ENCODE measurements around the gene CHCHD5. TPM values are rescaled to one million over a fixed set of nuclear protein-coding genes. Genes with fewer than 3 reads are reported as not detected.
"Not testable (repeated sequence)": the region's sequence is repeated elsewhere in the genome, so short reads cannot be mapped to it uniquely, and the experiment has no call there.

The CHCHD5 gene, protein sequence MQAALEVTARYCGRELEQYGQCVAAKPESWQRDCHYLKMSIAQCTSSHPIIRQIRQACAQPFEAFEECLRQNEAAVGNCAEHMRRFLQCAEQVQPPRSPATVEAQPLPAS
- 32.3 and 34.9 TPM in 2 replicates for total RNA-seq
- 74.4 and 84.5 TPM in 2 replicates for polyA plus RNA-seq

DNA sequence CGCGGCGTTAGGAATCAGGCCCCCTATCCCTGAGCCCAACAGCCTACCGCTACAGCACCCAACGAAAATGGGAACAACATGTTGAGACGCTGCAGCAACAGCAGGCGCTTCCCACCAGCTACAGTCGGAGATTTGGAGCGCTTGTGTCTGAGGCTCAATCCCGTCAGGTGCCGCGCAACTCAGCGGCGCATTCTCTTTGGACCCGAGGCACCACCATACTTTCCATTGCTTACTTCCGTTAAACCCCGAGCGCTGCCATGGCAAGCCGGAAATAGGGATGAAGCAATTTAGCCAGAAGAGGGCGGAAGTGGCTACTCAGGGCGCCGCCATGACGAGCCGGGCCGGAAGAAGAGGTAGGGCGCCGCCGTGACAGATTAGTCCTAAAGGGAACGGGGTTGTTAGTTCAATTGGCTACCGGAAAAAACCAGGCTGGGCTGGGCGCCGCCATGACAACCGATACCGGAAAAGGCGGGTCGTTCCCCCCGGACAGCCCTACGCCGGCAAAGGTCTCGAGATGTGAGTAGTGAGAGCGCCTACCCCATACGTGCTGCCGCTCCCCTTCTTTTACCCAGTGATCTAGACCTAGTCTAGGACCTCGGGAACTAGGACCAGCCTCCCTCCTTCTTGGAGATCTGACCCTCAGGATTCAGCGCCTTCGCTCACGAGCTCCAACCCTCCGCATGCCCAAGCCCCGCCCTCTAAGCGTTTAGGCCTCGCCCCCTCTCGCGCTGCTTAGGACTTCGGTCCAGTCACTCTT is at the start of gene CHCHD5:
CHCHD5 (plus strand) TSS at position 476 of the 757 bp plus-strand sequence; CDS start at position 515, 39 bp downstream.
- TF ChIP-seq, protein P1, sequence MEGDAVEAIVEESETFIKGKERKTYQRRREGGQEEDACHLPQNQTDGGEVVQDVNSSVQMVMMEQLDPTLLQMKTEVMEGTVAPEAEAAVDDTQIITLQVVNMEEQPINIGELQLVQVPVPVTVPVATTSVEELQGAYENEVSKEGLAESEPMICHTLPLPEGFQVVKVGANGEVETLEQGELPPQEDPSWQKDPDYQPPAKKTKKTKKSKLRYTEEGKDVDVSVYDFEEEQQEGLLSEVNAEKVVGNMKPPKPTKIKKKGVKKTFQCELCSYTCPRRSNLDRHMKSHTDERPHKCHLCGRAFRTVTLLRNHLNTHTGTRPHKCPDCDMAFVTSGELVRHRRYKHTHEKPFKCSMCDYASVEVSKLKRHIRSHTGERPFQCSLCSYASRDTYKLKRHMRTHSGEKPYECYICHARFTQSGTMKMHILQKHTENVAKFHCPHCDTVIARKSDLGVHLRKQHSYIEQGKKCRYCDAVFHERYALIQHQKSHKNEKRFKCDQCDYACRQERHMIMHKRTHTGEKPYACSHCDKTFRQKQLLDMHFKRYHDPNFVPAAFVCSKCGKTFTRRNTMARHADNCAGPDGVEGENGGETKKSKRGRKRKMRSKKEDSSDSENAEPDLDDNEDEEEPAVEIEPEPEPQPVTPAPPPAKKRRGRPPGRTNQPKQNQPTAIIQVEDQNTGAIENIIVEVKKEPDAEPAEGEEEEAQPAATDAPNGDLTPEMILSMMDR (IDR thresholded peaks at IDR 0.05; ENCODE audit: low read depth, low read length), result no peak
- DNase-seq (ENCODE audit: low read depth in 1 of 2, low spot score in 1 of 2), result peak; percentile 97 to 98
- H3K36me3 ChIP-seq, result no peaks in the 10 kb centered on the region
- H3K27ac ChIP-seq, result peak within 1 kb of the TSS; percentile 86
- peaks cover 10% of the 10 kb centered on the region for H3K4me1 ChIP-seq (ENCODE audit: low read depth)
- H3K9me3 ChIP-seq (ENCODE audit: low read depth), result no peaks in the 10 kb centered on the region
- no peaks in the 10 kb centered on the region for H3K27me3 ChIP-seq
- peak within 1 kb of the TSS; percentile 44 for H3K4me3 ChIP-seq

DNA sequence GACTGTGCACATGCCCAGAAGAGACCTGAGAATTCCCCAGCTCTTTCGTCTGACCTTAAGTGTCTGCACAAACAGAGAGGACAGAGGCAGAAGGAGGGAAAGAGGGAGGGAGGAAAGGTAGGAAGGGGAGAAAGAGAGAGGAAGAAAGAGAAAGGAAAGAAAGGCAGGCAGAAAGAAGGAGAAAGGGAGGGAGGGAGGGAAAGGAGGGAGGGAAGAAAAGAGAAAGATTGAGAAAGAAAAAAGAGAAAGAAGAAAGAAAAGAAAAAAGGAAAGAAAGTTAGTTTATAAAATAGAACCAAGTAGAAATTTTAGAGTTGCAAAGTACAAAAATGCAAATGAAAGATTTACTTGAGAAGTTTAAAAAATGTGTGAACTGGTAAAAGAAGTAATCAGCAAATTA is 49.6 kb upstream of the CHCHD5 start:
- Histone ChIP-seq H3K4me3 (no peak overlapping the region), H3K27ac (no peak overlapping the region), H3K36me3 (peaks cover 5% of the 10 kb centered on the region), H3K4me1 (ENCODE audit: low read depth) (no peaks in the 10 kb centered on the region), H3K9me3 (ENCODE audit: low read depth) (no peaks in the 10 kb centered on the region), H3K27me3 (no peaks in the 10 kb centered on the region)
- DNase-seq (ENCODE audit: low read depth in 1 of 2, low spot score in 1 of 2), result no peak
- TF ChIP-seq, protein P1 (IDR thresholded peaks at IDR 0.05; ENCODE audit: low read depth, low read length), result no peak

DNA sequence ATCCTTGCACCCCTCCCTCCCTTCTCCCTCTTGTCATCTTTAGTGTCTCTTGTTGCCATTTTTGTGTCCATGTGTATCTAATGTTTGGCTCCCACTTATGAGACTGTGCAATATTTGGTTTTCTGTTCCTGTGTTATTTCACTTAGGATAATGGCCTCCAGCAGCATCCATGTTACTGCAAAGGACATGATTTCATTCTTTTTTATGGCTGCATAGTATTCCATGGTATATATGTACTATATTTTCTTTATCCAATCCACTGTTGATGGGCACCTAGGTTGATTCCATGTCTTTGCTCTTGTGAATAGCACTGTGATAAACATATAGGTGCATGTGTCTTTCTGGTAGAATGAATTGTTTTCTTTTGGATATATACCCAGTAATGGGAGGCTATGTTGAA is 47.7 kb upstream of the CHCHD5 start:
- H3K27ac ChIP-seq; H3K27me3 ChIP-seq; H3K36me3 ChIP-seq; H3K4me1 ChIP-seq (ENCODE audit: low read depth); H3K9me3 ChIP-seq (ENCODE audit: low read depth); H3K4me3 ChIP-seq; DNase-seq (ENCODE audit: low read depth in 1 of 2, low spot score in 1 of 2): not testable (repeated sequence)

DNA sequence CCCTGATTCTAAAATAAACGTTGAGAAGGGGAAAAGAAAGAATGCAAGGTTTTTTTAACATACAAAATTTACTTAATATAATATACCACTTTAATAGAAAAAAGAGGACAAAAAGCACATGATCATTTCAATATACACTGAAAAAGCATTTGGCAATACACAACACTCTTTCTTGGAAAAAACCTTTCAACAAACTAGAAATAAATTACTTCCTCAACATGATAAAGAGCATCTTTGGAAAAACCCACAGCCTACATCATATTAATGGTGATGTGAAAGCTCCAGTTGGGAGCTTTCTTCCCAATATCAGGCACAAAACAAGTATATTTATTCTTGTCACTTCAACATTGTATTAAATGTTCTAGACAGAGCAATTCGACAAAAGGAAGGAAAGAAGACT is 45.1 kb upstream of the CHCHD5 start:
- Histone ChIP-seq H3K9me3 (ENCODE audit: low read depth) (no peaks in the 10 kb centered on the region), H3K4me1 (ENCODE audit: low read depth) (no peaks in the 10 kb centered on the region), H3K27me3 (no peaks in the 10 kb centered on the region), H3K4me3 (no peak overlapping the region), H3K36me3 (no peaks in the 10 kb centered on the region), H3K27ac (no peak overlapping the region)
- no peak for DNase-seq (ENCODE audit: low read depth in 1 of 2, low spot score in 1 of 2)
- TF ChIP-seq, protein P1 (IDR thresholded peaks at IDR 0.05; ENCODE audit: low read depth, low read length), result no peak

DNA sequence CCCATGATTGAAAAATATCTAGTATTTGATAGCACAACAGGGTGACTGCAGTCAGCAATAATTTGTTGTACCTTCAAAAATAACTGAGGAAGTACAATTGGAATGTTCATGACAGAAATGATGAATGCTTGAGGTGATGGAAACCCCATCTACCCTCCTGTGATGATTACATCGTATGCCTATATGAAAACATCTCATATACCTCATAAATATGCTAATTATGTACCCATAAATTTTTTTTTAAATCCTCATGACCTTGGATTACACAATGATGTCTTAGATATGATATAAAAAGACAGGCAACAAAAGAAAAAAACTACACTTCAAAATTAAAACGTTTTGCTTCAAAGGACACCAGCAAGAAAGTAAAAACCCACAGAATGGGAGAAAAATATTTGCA is 43.5 kb upstream of the CHCHD5 start:
- Histone ChIP-seq H3K4me3 (no peak overlapping the region), H3K4me1 (ENCODE audit: low read depth) (no peaks in the 10 kb centered on the region), H3K27me3 (no peaks in the 10 kb centered on the region), H3K27ac (no peak overlapping the region), H3K36me3 (no peaks in the 10 kb centered on the region), H3K9me3 (ENCODE audit: low read depth) (no peaks in the 10 kb centered on the region)
- TF ChIP-seq, protein P1 (IDR thresholded peaks at IDR 0.05; ENCODE audit: low read depth, low read length), result no peak
- no peak for DNase-seq (ENCODE audit: low read depth in 1 of 2, low spot score in 1 of 2)
